IMR-90 (cell line): ENCODE measurements around the gene RYK. TPM values are rescaled to one million over a fixed set of nuclear protein-coding genes. Genes with fewer than 3 reads are reported as not detected.

ENCODE experiments used
- ATAC-seq: fragments of 200-7000 bp; cut with Tn5 transposase; 2 replicates; pipeline ENCODE4 v1.9.1; 2020; ENCODE audit warnings: low read depth, mild to moderate bottlenecking, moderate library complexity
- BruUV-seq: library from RNA; stranded (reverse); fragments of 400-500 nt; replicated peaks from 2 replicates; lab custom pipeline; 2021; lab: Mats Ljungman, UMichigan
- CTCF ChIA-PET: fragments of 300-600 bp; formaldehyde crosslinking; extraction: SDS; loops from one replicate; lab custom pipeline; 2021; ENCODE audit warnings: antibody characterized with exemption; lab: Yijun Ruan, JAX
- POLR2A ChIA-PET: fragments of 300-600 bp; sonication (Branson Sonifier 250); formaldehyde crosslinking; loops from one replicate; lab custom pipeline; 2022; ENCODE audit warnings: antibody characterized with exemption; ENCODE audit not compliant: unreplicated experiment; lab: Charles Lee
- DNase-seq: peaks from one replicate; pipeline ENCODE4 v3.0.0; 2013
- H2AFZ ChIP-seq: replicated peaks from 2 replicates; pipeline ENCODE3; 2013; ENCODE audit warnings: low read length, mild to moderate bottlenecking; ENCODE audit not compliant: poor library complexity
- H2AK5ac ChIP-seq: 2 replicates; pipeline ENCODE4 v1.6.1; 2013; ENCODE audit warnings: low read depth, low read length, inconsistent platforms
- H2AK9ac ChIP-seq: replicated peaks from 2 replicates; pipeline ENCODE3; 2013; ENCODE audit warnings: mild to moderate bottlenecking, low read depth, low read length, moderate library complexity; ENCODE audit not compliant: poor library complexity
- H2BK120ac ChIP-seq: 2 replicates; pipeline ENCODE4 v1.6.1; 2013; ENCODE audit warnings: low read depth, low read length, inconsistent platforms
- H2BK15ac ChIP-seq: 3 replicates; pipeline ENCODE4 v1.6.1; 2013; ENCODE audit warnings: low read depth, low read length, inconsistent platforms
- H2BK20ac ChIP-seq: 2 replicates; pipeline ENCODE4 v1.6.1; 2013; ENCODE audit warnings: low read depth, mild to moderate bottlenecking, inconsistent platforms, low read length, moderate library complexity
- H2BK5ac ChIP-seq: 2 replicates; pipeline ENCODE4 v1.6.1; 2013; ENCODE audit warnings: mild to moderate bottlenecking, low read depth, low read length, inconsistent platforms; ENCODE audit not compliant: poor library complexity, severe bottlenecking
- H3K14ac ChIP-seq: replicated peaks from 2 replicates; pipeline ENCODE4 v1.6.1; 2013; ENCODE audit warnings: low read depth, low read length, inconsistent platforms
- H3K18ac ChIP-seq: 2 replicates; pipeline ENCODE4 v1.6.1; 2013; ENCODE audit warnings: low read depth, low read length, control low read depth
- H3K23ac ChIP-seq: 2 replicates; pipeline ENCODE4 v1.6.1; 2013; ENCODE audit warnings: low read depth, low read length, inconsistent platforms
- H3K27ac ChIP-seq: 2 replicates; pipeline ENCODE4 v1.5.1; 2013; ENCODE audit warnings: mild to moderate bottlenecking, control low read depth, low read length; ENCODE audit not compliant: insufficient read depth
- H3K27me3 ChIP-seq: 2 replicates; pipeline ENCODE4 v1.6.1; 2013; ENCODE audit warnings: low read length; ENCODE audit not compliant: control insufficient read depth, insufficient read depth
- H3K36me3 ChIP-seq: 2 replicates; pipeline ENCODE4 v1.6.1; 2013; ENCODE audit warnings: low read length, mixed read lengths; ENCODE audit not compliant: control insufficient read depth, insufficient read depth
- H3K4ac ChIP-seq: 2 replicates; pipeline ENCODE4 v1.6.1; 2013; ENCODE audit warnings: low read depth, low read length, inconsistent platforms
- H3K4me1 ChIP-seq: 2 replicates; pipeline ENCODE4 v1.6.1; 2013; ENCODE audit warnings: low read length, mixed read lengths; ENCODE audit not compliant: control insufficient read depth, insufficient read depth
- H3K4me2 ChIP-seq: 2 replicates; pipeline ENCODE4 v1.6.1; 2013; ENCODE audit warnings: low read depth, mild to moderate bottlenecking, control low read depth, low read length, moderate library complexity
- H3K4me3 ChIP-seq: 2 replicates; pipeline ENCODE4 v1.5.1; 2013; ENCODE audit warnings: low read depth, mild to moderate bottlenecking, control low read depth, low read length, moderate library complexity; ENCODE audit not compliant: insufficient read depth
- H3K56ac ChIP-seq: 2 replicates; pipeline ENCODE4 v1.6.1; 2013; ENCODE audit warnings: low read length, inconsistent platforms; ENCODE audit not compliant: insufficient read depth; ENCODE audit errors: extremely low read depth
- H3K79me1 ChIP-seq, 2 experiments: 2 replicates each; pipeline ENCODE4 v1.6.1; 2013; ENCODE audit warnings: low read length in 2 of 2, inconsistent platforms in 1 of 2, low read depth in 1 of 2
- H3K9ac ChIP-seq: 2 replicates; pipeline ENCODE4 v1.6.1; 2013; ENCODE audit warnings: low read depth, low read length, control low read depth
- H3K9me1 ChIP-seq: 2 replicates; pipeline ENCODE4 v1.6.1; 2013; ENCODE audit warnings: low read length, inconsistent platforms; ENCODE audit not compliant: insufficient read depth
- H3K9me3 ChIP-seq: 2 replicates; pipeline ENCODE4 v1.6.1; 2013; ENCODE audit warnings: low read length; ENCODE audit not compliant: control insufficient read depth, insufficient read depth
- H4K20me1 ChIP-seq: 2 replicates; pipeline ENCODE4 v1.6.1; 2013; ENCODE audit warnings: low read length, inconsistent platforms; ENCODE audit not compliant: insufficient read depth
- H4K5ac ChIP-seq: 2 replicates; pipeline ENCODE4 v1.6.1; 2013; ENCODE audit warnings: mild to moderate bottlenecking, low read depth, low read length, control low read depth
- H4K8ac ChIP-seq, 2 experiments: 2 replicates each; pipeline ENCODE4 v1.6.1; 2013; ENCODE audit warnings: low read depth in 2 of 2, low read length in 2 of 2, control low read depth in 1 of 2, inconsistent platforms in 1 of 2
- H4K91ac ChIP-seq: 2 replicates; pipeline ENCODE4 v1.6.1; 2013; ENCODE audit warnings: low read depth, low read length, inconsistent platforms; ENCODE audit not compliant: insufficient read depth
- BHLHE40 ChIP-seq: fragments of 150-350 bp; IDR thresholded peaks from 2 replicates; pipeline ENCODE4 v1.6.1; 2016; ENCODE audit warnings: mild to moderate bottlenecking, low read depth, low read length
- CEBPB ChIP-seq: IDR thresholded peaks from 2 replicates; pipeline ENCODE4 v1.6.1; 2012; ENCODE audit warnings: low read depth, low read length, improper control_type of control experiment
- CHD1 ChIP-seq: IDR thresholded peaks from 2 replicates; pipeline ENCODE4 v1.6.1; 2012; ENCODE audit warnings: low read depth, low read length, improper control_type of control experiment
- CTCF ChIP-seq: conservative IDR thresholded peaks from 2 replicates; pipeline ENCODE4 v1.5.1; 2012; ENCODE audit warnings: mild to moderate bottlenecking, low read depth, low read length, improper control_type of control experiment
- ELK1 ChIP-seq: fragments of 150-350 bp; IDR thresholded peaks from 2 replicates; pipeline ENCODE4 v1.6.1; 2016; ENCODE audit warnings: low read depth, mild to moderate bottlenecking, low read length, moderate library complexity, borderline replicate concordance
- FOS ChIP-seq: fragments of 150-350 bp; IDR thresholded peaks from 2 replicates; pipeline ENCODE4 v1.6.1; 2016; ENCODE audit warnings: low read depth, low read length
- MAFK ChIP-seq: IDR thresholded peaks from 2 replicates; pipeline ENCODE4 v1.6.1; 2012; ENCODE audit warnings: low read depth, low read length, improper control_type of control experiment
- MAZ ChIP-seq: IDR thresholded peaks from 2 replicates; pipeline ENCODE4 v1.6.1; 2012; ENCODE audit warnings: low read depth, mild to moderate bottlenecking, low read length, improper control_type of control experiment, moderate library complexity, borderline replicate concordance
- MXI1 ChIP-seq: IDR thresholded peaks from 2 replicates; pipeline ENCODE4 v1.6.1; 2012; ENCODE audit warnings: low read depth, mild to moderate bottlenecking, low read length, moderate library complexity, borderline replicate concordance
- NFE2L2 ChIP-seq: fragments of 150-350 bp; IDR thresholded peaks from 2 replicates; pipeline ENCODE4 v1.6.1; 2016; ENCODE audit warnings: low read depth, mild to moderate bottlenecking, low read length
- POLR2A ChIP-seq: IDR thresholded peaks from 2 replicates; pipeline ENCODE4 v1.6.1; 2012; ENCODE audit warnings: mild to moderate bottlenecking, low read depth, low read length
- RAD21 ChIP-seq: IDR thresholded peaks from 2 replicates; pipeline ENCODE4 v1.6.1; 2012; ENCODE audit warnings: low read length, improper control_type of control experiment
- RCOR1 ChIP-seq: IDR thresholded peaks from 2 replicates; pipeline ENCODE4 v1.6.1; 2012; ENCODE audit warnings: mild to moderate bottlenecking, low read length, improper control_type of control experiment; ENCODE audit not compliant: insufficient replicate concordance
- RFX5 ChIP-seq: IDR thresholded peaks from 2 replicates; pipeline ENCODE4 v1.8.0; 2012; ENCODE audit warnings: low read depth, mild to moderate bottlenecking, low read length, moderate library complexity
- SMC3 ChIP-seq: fragments of 150-350 bp; IDR thresholded peaks from 2 replicates; pipeline ENCODE4 v1.6.1; 2016; ENCODE audit warnings: low read depth, mild to moderate bottlenecking, antibody characterized with exemption, low read length, moderate library complexity
- WGBS, 2 experiments: methylation state at CpG; one replicate each; pipeline versions ENCODE4 v1.1.5 to v1.1.7; 2013; ENCODE audit warnings: missing lambda C conversion rate in 2 of 2; ENCODE audit not compliant: insufficient read length in 1 of 2; ENCODE audit errors: extremely low coverage in 2 of 2; 5-methylcytosine and 5-hydroxymethylcytosine counted together
- dilution Hi-C: fragments of 300-500 bp; cut with HindIII; formaldehyde crosslinking; loops from one replicate; pipeline ENCODE4 v1.14.3; 2018; ENCODE audit warnings: low sequenced_read_pairs; ENCODE audit not compliant: unreplicated experiment
- in situ Hi-C: fragments of 300-500 bp; cut with MboI; formaldehyde crosslinking; loops from 3 replicates; pipeline ENCODE4 v1.14.3; 2019; ENCODE audit warnings: low sequenced_read_pairs, inconsistent platforms, mixed read lengths
- intact Hi-C: fragments of 100-400 bp; cut with micrococcal nuclease; formaldehyde crosslinking; loops from 2 replicates; pipeline ENCODE4 v1.10.0; 2022
- polyA plus RNA-seq, 3 experiments: library from polyadenylated mRNA; depleted of rRNA; stranded (reverse); fragments of >200 nt; gene quantifications; 2 replicates each; pipeline ENCODE4 v1.2.3, GENCODE V29; 2012; ENCODE audit warnings: low replicate concordance in 1 of 3
- total RNA-seq: library from RNA; depleted of rRNA; stranded (reverse); fragments of >200 nt; gene quantifications from 2 replicates; pipeline ENCODE4 v1.2.3, GENCODE V29; 2012
- TF ChIP-seq, protein P1 (sequence below): fragments of 150-350 bp; IDR thresholded peaks from 2 replicates; pipeline ENCODE4 v1.6.1; 2017; ENCODE audit warnings: mild to moderate bottlenecking, antibody characterized with exemption, low read length, low read depth

The RYK gene
- total and polyA plus RNA-seq, 2 of the 4 experiments (the other 2 are of a cell fraction), result 42.4 to 106 TPM

- H3K36me3 ChIP-seq, result 0 out of 2 replicates have a peak, but pooled peaks cover 1% of the 10 kb centered on the region
- H2AK5ac ChIP-seq, result no peak overlapping the region
- H3K4me2 ChIP-seq, result no peak overlapping the region
- no peak overlapping the region for H3K56ac ChIP-seq
- TF ChIP-seq MAFK, result no peak
- no peak for TF ChIP-seq RFX5
- no peak for TF ChIP-seq MXI1
- TF ChIP-seq, protein P1, sequence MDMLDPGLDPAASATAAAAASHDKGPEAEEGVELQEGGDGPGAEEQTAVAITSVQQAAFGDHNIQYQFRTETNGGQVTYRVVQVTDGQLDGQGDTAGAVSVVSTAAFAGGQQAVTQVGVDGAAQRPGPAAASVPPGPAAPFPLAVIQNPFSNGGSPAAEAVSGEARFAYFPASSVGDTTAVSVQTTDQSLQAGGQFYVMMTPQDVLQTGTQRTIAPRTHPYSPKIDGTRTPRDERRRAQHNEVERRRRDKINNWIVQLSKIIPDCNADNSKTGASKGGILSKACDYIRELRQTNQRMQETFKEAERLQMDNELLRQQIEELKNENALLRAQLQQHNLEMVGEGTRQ, result no peak
- TF ChIP-seq NFE2L2, result no peak
- no peak for TF ChIP-seq BHLHE40
- no peak for TF ChIP-seq RAD21
- no peak for TF ChIP-seq CTCF
- TF ChIP-seq CEBPB, result no peak
- TF ChIP-seq ELK1, result no peak
- TF ChIP-seq FOS, result no peak
- TF ChIP-seq MAZ, result no peak
- TF ChIP-seq RCOR1, result no peak
- no peak for TF ChIP-seq POLR2A
- no peak for TF ChIP-seq SMC3
- TF ChIP-seq CHD1, result no peak
- H4K91ac ChIP-seq, result no peak overlapping the region
- WGBS, 2 experiments, result no CpG with 5 or more reads among the region's 10 CpGs
- H2BK5ac ChIP-seq, result no peak overlapping the region
- no TSS peak for BruUV-seq
- H3K14ac ChIP-seq, result no peak overlapping the region
- no peak overlapping the region for H2BK120ac ChIP-seq
- peaks cover 2% of the 10 kb centered on the region for H3K4me1 ChIP-seq
- ATAC-seq (no peak), DNase-seq (no peak)
- H3K18ac ChIP-seq, result no peak overlapping the region
- H4K5ac ChIP-seq, result no peak overlapping the region
- in situ Hi-C loops (no loop called here), dilution Hi-C loops (no loop called here), intact Hi-C loops (no loop called here)
- H2BK20ac ChIP-seq, result no peak overlapping the region
- peaks cover 14% of the 10 kb centered on the region; the same call in 1 of the 2 replicates for H3K9me1 ChIP-seq
- no peak overlapping the region for H3K4me3 ChIP-seq
- POLR2A ChIA-PET, result interaction anchor here (0.6 kb wide), 1 partner anchor 1936 kb away, joined by 4 read pairs; no protein-coding TSS in a partner anchor
- no peak overlapping the region for H2AK9ac ChIP-seq
- H3K79me1 ChIP-seq, result peaks cover 22 to 77% of the 10 kb centered on the region in 2 experiments
- CTCF ChIA-PET, result interaction anchor here (1.0 to 1.2 kb wide), 2 partner anchors 19 to 84 kb away, joined by 3 read pairs; no protein-coding TSS in a partner anchor
- H3K9ac ChIP-seq, result no peak overlapping the region
- H4K20me1 ChIP-seq, result peaks cover 32% of the 10 kb centered on the region
- H3K9me3 ChIP-seq, result no peaks in the 10 kb centered on the region
- no peak overlapping the region for H3K4ac ChIP-seq
- no peak overlapping the region for H2AFZ ChIP-seq
- no peak overlapping the region for H2BK15ac ChIP-seq
- no peak overlapping the region for H3K23ac ChIP-seq
- no peak overlapping the region for H4K8ac ChIP-seq
- no peak overlapping the region for H3K27ac ChIP-seq
- no peaks in the 10 kb centered on the region for H3K27me3 ChIP-seq
Observed at GRCh38 chr3:134216191-134216764, 34.4 kb downstream of the RYK start.
